HL-60 (cell line): ENCODE results near the gene RPUSD4.

Experiments
- DNase-seq, 2 experiments: peaks; one replicate each; pipeline ENCODE4 v3.0.0-alpha.2; 2010 to 2020; ENCODE audit warnings: low read depth in 1 of 2, low spot score in 1 of 2
- H3K27ac ChIP-seq: fragments of 250-450 bp; sonication (Bioruptor Pico); replicated peaks from 2 replicates; pipeline ENCODE4 v1.5.1; 2020; ENCODE audit warnings: mild to moderate bottlenecking, moderate library complexity
- H3K27me3 ChIP-seq: fragments of 250-450 bp; sonication (Bioruptor Pico); 2 replicates; pipeline ENCODE4 v1.5.1; 2021; ENCODE audit warnings: mild to moderate bottlenecking, moderate library complexity; ENCODE audit not compliant: insufficient read depth, poor library complexity, severe bottlenecking
- H3K4me3 ChIP-seq: replicated peaks from 2 replicates; pipeline ENCODE4 v1.5.1; 2011; ENCODE audit warnings: mild to moderate bottlenecking, control low read depth, low read length; ENCODE audit not compliant: insufficient read depth
- GABPA ChIP-seq: IDR thresholded peaks from 2 replicates; pipeline ENCODE4 v1.6.1; 2012; ENCODE audit warnings: low read depth
- POLR2AphosphoS5 ChIP-seq: IDR thresholded peaks from 2 replicates; pipeline ENCODE4 v1.6.1; 2012; ENCODE audit warnings: low read depth
- SPI1 ChIP-seq: IDR thresholded peaks from 2 replicates; pipeline ENCODE4 v1.6.1; 2012; ENCODE audit warnings: low read depth, mild to moderate bottlenecking, borderline replicate concordance
- TF ChIP-seq, protein P1 (sequence below): IDR thresholded peaks from one replicate; pipeline ENCODE4 v1.5.1; 2011; ENCODE audit warnings: low read length, control low read depth, inconsistent platforms; ENCODE audit not compliant: insufficient read depth
- TF ChIP-seq, protein P2 (sequence below): IDR thresholded peaks from 2 replicates; pipeline ENCODE4 v1.6.1; 2012; ENCODE audit warnings: low read depth; ENCODE audit not compliant: insufficient replicate concordance

Gene RPUSD4

DNA sequence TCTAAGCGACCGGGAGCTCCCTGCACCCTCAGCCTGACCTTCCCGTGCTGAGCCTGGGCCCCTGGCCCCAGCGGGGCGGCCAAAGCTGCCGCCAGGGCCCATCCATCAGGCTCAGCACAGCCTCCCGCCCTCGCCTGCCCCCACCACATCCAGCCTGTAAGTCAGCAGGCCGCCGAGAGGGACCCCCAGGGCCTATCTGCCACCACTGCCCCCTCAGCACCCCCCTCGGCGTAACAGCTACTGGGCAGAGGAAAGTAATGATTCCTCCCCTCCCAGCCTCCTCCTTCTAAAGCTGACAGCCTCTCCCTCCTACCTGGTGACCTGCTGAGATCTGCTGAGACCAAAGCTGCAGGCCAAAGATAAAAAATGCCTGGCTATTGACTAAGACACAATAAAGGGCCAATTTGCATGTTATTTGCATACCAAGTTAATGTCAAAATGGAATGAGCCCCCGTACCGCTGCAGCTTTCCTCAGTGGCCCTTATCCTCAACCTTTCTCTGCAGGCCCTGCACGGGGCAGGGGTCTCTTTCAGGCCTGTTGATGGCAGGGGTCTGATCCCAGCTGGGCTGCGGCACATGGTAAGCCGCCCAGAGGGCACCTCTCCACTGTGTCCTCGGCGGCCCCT lies 51.6 kb downstream of the RPUSD4 start:
- Histone ChIP-seq H3K27me3 (no peaks in the 10 kb centered on the region), H3K27ac (no peak overlapping the region), H3K4me3 (no peak overlapping the region)
- DNase-seq: no peak
- TF ChIP-seq GABPA (no peak), SPI1 (no peak)
- TF ChIP-seq, protein P1, sequence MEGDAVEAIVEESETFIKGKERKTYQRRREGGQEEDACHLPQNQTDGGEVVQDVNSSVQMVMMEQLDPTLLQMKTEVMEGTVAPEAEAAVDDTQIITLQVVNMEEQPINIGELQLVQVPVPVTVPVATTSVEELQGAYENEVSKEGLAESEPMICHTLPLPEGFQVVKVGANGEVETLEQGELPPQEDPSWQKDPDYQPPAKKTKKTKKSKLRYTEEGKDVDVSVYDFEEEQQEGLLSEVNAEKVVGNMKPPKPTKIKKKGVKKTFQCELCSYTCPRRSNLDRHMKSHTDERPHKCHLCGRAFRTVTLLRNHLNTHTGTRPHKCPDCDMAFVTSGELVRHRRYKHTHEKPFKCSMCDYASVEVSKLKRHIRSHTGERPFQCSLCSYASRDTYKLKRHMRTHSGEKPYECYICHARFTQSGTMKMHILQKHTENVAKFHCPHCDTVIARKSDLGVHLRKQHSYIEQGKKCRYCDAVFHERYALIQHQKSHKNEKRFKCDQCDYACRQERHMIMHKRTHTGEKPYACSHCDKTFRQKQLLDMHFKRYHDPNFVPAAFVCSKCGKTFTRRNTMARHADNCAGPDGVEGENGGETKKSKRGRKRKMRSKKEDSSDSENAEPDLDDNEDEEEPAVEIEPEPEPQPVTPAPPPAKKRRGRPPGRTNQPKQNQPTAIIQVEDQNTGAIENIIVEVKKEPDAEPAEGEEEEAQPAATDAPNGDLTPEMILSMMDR: no peak
- TF ChIP-seq, protein P2, sequence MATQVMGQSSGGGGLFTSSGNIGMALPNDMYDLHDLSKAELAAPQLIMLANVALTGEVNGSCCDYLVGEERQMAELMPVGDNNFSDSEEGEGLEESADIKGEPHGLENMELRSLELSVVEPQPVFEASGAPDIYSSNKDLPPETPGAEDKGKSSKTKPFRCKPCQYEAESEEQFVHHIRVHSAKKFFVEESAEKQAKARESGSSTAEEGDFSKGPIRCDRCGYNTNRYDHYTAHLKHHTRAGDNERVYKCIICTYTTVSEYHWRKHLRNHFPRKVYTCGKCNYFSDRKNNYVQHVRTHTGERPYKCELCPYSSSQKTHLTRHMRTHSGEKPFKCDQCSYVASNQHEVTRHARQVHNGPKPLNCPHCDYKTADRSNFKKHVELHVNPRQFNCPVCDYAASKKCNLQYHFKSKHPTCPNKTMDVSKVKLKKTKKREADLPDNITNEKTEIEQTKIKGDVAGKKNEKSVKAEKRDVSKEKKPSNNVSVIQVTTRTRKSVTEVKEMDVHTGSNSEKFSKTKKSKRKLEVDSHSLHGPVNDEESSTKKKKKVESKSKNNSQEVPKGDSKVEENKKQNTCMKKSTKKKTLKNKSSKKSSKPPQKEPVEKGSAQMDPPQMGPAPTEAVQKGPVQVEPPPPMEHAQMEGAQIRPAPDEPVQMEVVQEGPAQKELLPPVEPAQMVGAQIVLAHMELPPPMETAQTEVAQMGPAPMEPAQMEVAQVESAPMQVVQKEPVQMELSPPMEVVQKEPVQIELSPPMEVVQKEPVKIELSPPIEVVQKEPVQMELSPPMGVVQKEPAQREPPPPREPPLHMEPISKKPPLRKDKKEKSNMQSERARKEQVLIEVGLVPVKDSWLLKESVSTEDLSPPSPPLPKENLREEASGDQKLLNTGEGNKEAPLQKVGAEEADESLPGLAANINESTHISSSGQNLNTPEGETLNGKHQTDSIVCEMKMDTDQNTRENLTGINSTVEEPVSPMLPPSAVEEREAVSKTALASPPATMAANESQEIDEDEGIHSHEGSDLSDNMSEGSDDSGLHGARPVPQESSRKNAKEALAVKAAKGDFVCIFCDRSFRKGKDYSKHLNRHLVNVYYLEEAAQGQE: no peak

DNA sequence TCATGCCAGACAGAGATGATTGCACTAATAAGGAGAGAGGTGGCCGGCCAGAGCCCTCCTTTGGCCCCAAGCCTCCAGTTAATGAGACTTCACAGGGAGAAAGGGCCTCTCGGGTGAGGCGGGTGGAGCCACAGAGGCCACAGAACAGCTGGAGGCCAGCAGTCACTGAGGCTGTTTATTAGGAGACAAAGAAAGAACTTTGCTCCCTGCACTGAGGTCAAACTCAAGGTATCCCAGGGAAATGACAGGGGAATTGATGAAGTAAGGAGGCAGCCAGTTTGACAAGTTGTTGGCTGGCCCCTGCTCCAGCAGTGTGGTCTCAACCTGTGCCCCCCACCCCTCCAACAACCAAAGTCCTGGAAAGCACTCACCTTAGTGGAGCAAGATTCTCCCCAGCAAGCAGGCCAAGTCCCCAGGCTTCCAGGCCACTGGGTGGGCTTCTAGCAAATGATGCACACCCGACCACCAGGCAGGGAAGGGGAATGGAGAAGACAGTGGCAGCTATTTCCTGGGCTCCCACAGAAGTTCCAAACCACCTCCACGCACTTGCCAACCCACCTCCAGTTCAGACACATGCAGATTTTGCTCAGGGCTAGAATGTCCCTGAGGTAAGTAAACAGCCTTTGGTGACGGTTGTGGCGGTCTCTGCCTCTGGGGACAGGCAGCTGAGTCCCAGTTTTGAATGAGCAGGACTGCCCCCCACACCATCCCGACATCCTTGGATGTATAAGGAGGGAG lies 53.2 kb downstream of the RPUSD4 start:
- DNase-seq: no peak
- no peak overlapping the region for H3K4me3 ChIP-seq
- no peaks in the 10 kb centered on the region for H3K27me3 ChIP-seq
- TF ChIP-seq SPI1: no peak
- TF ChIP-seq, protein P2: no peak
- no peak for TF ChIP-seq GABPA
- TF ChIP-seq, protein P1: no peak
- no peak for TF ChIP-seq POLR2AphosphoS5
- H3K27ac ChIP-seq: no peak overlapping the region

DNA sequence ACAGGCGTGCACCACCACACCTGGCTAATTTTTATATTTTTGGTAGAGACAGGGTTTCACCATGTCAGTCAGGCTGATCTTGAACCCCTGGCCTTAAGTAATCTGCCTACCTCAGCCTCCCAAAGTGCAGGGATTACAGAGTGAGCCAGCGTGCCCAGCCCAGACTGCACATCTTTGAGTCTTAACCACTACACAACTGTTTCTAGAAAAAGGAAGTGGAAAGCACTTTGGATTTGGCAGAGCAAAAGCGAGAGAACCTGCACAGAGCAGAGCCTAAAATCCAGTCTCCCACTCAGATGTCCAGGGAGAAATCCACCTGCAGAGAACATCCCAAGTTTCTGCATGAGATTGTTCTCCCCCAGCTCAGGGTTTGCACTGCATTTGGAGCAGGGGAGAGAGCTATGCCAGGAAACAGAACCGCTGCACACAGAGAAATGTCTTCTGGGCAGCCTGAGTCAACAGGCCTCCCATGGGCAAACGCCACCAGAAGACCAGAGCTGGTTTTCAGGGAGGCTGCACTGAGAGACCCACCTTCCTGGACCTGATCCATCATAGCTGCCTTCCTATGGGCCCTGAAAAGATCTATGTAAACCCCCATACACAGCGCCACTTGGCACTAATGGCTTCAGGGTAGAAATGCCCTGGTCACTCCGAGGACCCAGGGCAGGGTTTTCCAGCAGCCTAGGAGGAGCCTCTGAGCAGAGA lies 54.0 kb downstream of the RPUSD4 start:
- Histone ChIP-seq H3K27me3 (no peaks in the 10 kb centered on the region), H3K4me3 (no peak overlapping the region), H3K27ac (no peak overlapping the region)
- DNase-seq: peak in 1 of 2 experiments; percentile 17
- TF ChIP-seq SPI1 (peak; percentile 79), GABPA (no peak)

DNA sequence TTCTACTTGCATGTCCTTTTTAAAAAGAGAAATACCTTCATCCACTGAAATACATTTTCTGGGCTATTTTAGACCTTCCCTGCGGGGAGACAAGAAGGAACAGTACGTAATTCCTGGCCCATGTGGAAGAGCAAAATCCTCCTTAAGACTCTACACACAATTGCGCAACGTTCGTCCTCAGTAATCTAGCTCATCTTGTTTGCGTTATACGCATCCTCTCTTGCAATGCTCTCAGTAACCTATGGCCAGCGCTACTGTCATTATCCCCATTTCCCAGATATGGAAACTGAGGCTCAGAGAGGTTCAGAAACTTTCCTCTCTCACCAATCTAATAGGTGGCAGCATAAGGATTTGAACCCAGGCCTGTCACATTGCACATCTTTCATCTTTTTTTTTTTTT lies 54.6 kb downstream of the RPUSD4 start:
- H3K27ac ChIP-seq: no peak overlapping the region
- no peak for DNase-seq
- TF ChIP-seq, protein P2: no peak
- TF ChIP-seq, protein P1: no peak
- TF ChIP-seq POLR2AphosphoS5 (no peak), GABPA (no peak)
- no peak overlapping the region for H3K4me3 ChIP-seq
- H3K27me3 ChIP-seq: no peaks in the 10 kb centered on the region
